A549 (cell line): ENCODE data around the gene GPR176.

ENCODE experiments used
- CTCF ChIP-seq: fragments of >200 bp; sonication (Bioruptor Twin); formaldehyde crosslinking; IDR thresholded peaks from 3 replicates; pipeline ENCODE4 v1.5.1; 2016
- HDAC2 ChIP-seq: fragments of 200-600 bp; sonication (generic); IDR thresholded peaks from 2 replicates; pipeline ENCODE4 v1.6.1; 2016
- KDM5A ChIP-seq: fragments of 200-600 bp; sonication (generic); IDR thresholded peaks from 2 replicates; pipeline ENCODE4 v1.6.1; 2016; ENCODE audit warnings: antibody characterized with exemption, mild to moderate bottlenecking
- RCOR1 ChIP-seq: fragments of 150-350 bp; IDR thresholded peaks from 2 replicates; pipeline ENCODE4 v1.6.1; 2014; ENCODE audit warnings: antibody characterized with exemption, low read length, low read depth
- REST ChIP-seq: fragments of 200-600 bp; sonication (generic); IDR thresholded peaks from 2 replicates; pipeline ENCODE4 v1.6.1; 2016; ENCODE audit warnings: antibody characterized with exemption, mild to moderate bottlenecking, moderate library complexity
- USF2 ChIP-seq: fragments of 450-650 bp; IDR thresholded peaks from 2 replicates; pipeline ENCODE4 v1.6.1; 2014; ENCODE audit warnings: antibody characterized with exemption

- TF ChIP-seq REST (no peak), USF2 (no peak), CTCF (no peak), RCOR1 (no peak), HDAC2 (no peak), KDM5A (no peak)
Observed at GRCh38 chr15:39934397-39935071, 14.5 kb upstream of the GPR176 start.
